Activated CD4-positive, alpha-beta T cell treated with anti-CD3 and anti-CD28 coated beads, Interleukin-2, amount 10 ng/mL, durations not matched to agents 7 days and 5 days (primary cell): ENCODE data around the gene HAND2. TPM values are rescaled to one million over a fixed set of nuclear protein-coding genes. Genes with fewer than 3 reads are reported as not detected.
A peak's percentile ranks its signal among the peaks of the same experiment; 100 is the strongest.

Experiments used
- CTCF ChIA-PET: fragments of 350-600 bp; sonication (Branson Sonifier 250); formaldehyde crosslinking; loops from one replicate; lab custom pipeline; 2021; ENCODE audit warnings: antibody characterized with exemption; lab: Charles Lee
- POLR2A ChIA-PET: fragments of 350-600 bp; sonication (Branson Sonifier 250); formaldehyde crosslinking; loops from one replicate; lab custom pipeline; 2021; ENCODE audit warnings: antibody characterized with exemption; lab: Charles Lee
- DNase-seq: peaks from one replicate; pipeline ENCODE4 v3.0.0-alpha.2; 2020
- H3K27ac Mint-ChIP-seq: one replicate; pipeline ENCODE4 v1.8.0; 2021; ENCODE audit warnings: mild to moderate bottlenecking, moderate library complexity, mixed read lengths
- H3K27me3 Mint-ChIP-seq: one replicate; pipeline ENCODE4 v1.8.0; 2021; ENCODE audit warnings: mixed read lengths
- H3K36me3 Mint-ChIP-seq: one replicate; pipeline ENCODE4 v1.8.0; 2021; ENCODE audit warnings: low read depth, mixed read lengths
- H3K4me1 Mint-ChIP-seq: one replicate; pipeline ENCODE4 v1.8.0; 2021; ENCODE audit warnings: mixed read lengths
- H3K4me3 Mint-ChIP-seq: one replicate; pipeline ENCODE4 v1.8.0; 2021; ENCODE audit warnings: mild to moderate bottlenecking, moderate library complexity, mixed read lengths
- H3K9me3 Mint-ChIP-seq: one replicate; pipeline ENCODE4 v1.8.0; 2021; ENCODE audit warnings: mixed read lengths
- total RNA-seq, 2 experiments: library from RNA; stranded (reverse); gene quantifications; one replicate each; pipeline ENCODE4 v1.2.3, GENCODE V29; 2021

Gene HAND2
- total RNA-seq, 2 experiments from 2014 or later: not detected

DNA sequence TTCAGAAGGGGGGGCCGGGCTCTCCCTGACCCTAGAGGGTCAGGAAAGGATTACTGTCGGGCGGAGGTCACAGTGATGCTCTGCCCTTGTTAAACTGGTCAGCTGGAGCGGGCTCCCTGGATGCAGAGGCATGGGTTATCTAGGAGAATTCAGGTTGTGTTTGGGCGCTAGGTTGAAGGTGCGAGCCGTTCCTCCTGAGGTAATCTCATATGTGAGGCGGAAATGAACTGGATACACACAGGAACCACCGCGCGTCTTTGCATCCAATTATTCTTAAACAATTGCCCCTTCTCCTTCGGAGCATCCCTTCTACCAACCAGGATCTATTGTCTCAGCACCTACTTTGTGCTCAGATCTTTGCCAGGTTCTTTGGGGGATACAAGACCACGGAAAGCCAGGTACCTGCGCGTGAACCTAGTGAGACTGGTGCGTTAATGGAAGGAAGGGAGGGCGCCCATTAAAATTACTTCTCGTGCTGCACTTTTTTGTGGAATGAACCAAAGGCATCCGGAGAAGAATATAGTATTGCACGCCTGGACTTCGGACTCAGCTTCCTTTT is 28.4 kb downstream of the HAND2 start:
- Mint-ChIP-seq H3K4me1 (peaks cover 18% of the 10 kb centered on the region), H3K27ac (no peak overlapping the region), H3K27me3 (peaks cover 83% of the 10 kb centered on the region), H3K4me3 (no peak overlapping the region), H3K9me3 (peaks cover 5% of the 10 kb centered on the region), H3K36me3 (peaks cover 12% of the 10 kb centered on the region)
- DNase-seq: no peak
- CTCF ChIA-PET: interaction anchor here (1.1 kb wide), 1 partner anchor 38 kb away, joined by 3 read pairs; no protein-coding TSS in a partner anchor
- POLR2A ChIA-PET: no interaction called here

DNA sequence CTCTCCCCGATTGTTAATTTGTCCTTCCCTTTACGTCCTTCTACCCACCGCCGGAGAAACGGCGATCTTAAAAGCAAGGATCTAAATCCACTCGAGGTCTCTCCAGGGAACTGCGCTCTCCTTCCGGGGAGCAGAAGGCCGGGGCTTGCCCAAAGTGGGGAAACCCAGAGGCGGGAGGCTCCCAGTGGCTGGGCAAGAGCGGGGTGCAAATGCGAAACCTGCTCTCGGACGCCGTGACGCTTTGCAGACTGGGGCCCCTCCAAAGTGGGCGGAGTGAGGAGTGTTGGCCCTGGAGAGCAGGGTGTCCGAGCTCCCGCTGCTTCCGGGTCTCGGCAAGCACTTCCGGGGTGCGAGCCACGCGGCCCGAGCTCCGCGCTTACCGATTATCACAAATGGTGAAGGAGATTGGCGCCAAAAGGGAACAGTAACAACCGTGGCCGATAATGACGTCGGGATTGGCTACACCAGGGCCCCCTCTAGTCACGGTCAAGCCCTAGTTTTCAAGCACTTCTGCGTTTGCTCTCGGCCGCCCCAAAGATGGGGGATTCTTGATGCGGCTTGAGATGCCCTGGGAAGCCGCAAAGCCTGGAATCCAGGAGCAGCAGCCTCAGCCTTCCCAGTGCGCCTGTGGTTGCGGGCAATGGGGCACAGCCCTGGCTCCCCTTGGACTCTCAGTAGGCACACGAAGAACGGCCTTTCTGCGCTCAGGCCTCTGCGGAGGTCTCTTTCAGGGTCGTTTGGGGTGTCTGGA is 29.0 kb downstream of the HAND2 start:
- peaks cover 12% of the 10 kb centered on the region for H3K36me3 Mint-ChIP-seq
- DNase-seq: no peak
- H3K4me1 Mint-ChIP-seq: peaks cover 13% of the 10 kb centered on the region
- peaks cover 5% of the 10 kb centered on the region for H3K9me3 Mint-ChIP-seq
- peak overlapping the region; percentile 13 for H3K27ac Mint-ChIP-seq
- ChIA-PET POLR2A (no interaction called here), CTCF (interaction anchor here (1.1 kb wide), 1 partner anchor 39 kb away, joined by 3 read pairs; no protein-coding TSS in a partner anchor)
- peaks cover 81% of the 10 kb centered on the region for H3K27me3 Mint-ChIP-seq
- peak overlapping the region; percentile 28 for H3K4me3 Mint-ChIP-seq

DNA sequence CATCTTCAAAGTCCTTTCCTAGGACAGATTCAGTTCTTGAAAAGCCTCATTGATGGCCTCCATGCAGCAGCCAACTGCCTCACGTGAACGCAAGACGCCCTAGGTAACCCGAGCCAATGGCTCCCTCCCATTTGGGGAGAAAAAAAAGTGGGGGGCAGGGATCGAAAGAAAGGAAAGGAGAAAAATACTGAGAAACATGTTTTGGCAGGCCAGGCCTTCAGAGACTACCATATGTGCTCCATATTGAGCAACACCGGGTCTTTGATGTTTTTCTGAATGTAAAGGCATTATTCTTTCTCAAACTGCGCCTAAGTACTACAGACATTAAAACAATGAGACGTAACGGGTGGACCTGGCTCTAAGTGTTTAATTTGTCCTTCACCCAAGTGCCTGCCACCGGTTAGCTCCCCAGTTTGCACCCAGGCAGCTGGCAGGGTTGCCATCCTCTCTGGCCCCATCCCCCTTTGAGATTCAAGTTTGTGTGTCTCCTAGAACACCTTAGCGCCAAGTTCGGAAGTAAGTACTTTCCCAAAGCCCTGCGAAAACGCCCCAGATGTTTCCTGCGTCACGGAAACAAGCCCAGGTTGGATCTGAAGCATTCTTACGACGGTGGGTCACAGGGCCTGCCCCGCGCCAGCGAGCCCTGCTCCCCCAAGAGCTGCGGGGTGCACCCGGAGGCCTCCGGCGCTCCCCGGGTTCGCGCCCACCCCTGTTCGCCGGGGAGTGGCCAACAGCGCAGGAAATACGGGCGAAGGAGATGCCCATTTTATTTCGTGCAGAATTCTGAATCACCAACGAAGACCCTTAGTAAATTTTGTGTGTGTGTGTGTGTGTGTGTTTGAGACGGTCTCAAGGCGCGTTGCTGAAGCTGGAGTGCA is 30.1 kb downstream of the HAND2 start:
- H3K4me1 Mint-ChIP-seq: peaks cover 11% of the 10 kb centered on the region
- POLR2A ChIA-PET: no interaction called here
- CTCF ChIA-PET: no interaction called here
- DNase-seq: no peak
- H3K9me3 Mint-ChIP-seq: peaks cover 5% of the 10 kb centered on the region
- H3K27ac Mint-ChIP-seq: peak overlapping the region; percentile 42
- H3K27me3 Mint-ChIP-seq: peaks cover 77% of the 10 kb centered on the region
- peaks cover 12% of the 10 kb centered on the region for H3K36me3 Mint-ChIP-seq
- peak overlapping the region; percentile 40 for H3K4me3 Mint-ChIP-seq

DNA sequence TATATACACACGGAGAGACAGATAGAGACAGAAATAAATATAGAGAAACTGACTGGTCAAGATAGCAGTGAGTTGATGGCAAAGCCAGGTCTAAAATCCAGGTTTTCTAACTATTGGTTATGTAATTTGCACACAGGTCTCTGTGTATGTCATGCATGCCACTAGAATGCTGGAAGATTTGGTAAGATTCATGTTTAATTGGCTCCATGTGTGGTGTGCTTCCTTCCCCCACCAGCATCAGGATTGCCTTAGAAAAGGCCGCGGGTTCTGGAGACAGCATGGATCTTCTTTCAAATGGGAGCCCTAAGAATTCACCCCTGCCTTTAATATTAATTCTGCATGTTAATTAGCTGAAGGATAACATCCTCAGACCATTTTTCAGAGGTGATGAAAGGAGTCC is 31.3 kb downstream of the HAND2 start:
- peaks cover 20% of the 10 kb centered on the region for H3K4me1 Mint-ChIP-seq
- no peak overlapping the region for H3K4me3 Mint-ChIP-seq
- peaks cover 5% of the 10 kb centered on the region for H3K9me3 Mint-ChIP-seq
- POLR2A ChIA-PET: no interaction called here
- H3K36me3 Mint-ChIP-seq: peaks cover 12% of the 10 kb centered on the region
- H3K27me3 Mint-ChIP-seq: peaks cover 76% of the 10 kb centered on the region
- no peak overlapping the region for H3K27ac Mint-ChIP-seq
- DNase-seq: no peak
- CTCF ChIA-PET: no interaction called here

DNA sequence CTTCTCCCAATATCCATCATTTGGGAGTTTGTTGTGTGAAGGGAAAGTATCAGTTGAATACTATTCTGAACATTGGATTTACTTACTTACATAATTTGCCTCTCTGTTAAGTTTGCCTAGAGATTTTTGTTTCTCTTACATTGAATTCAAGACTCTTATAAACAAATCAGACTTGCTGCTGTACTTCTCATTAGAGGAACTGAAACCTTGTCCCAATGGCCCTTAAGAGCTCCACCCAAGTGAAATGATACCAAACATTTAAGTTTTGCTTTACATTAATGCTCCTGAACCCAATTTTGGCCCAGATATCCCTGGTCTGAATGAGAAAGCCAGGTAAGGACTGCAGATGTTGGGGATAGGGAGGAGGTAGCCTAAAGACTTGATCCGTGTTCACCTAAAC is 32.0 kb downstream of the HAND2 start:
- Mint-ChIP-seq H3K36me3 (peaks cover 12% of the 10 kb centered on the region), H3K4me1 (peaks cover 22% of the 10 kb centered on the region), H3K27me3 (peaks cover 68% of the 10 kb centered on the region), H3K27ac (no peak overlapping the region), H3K4me3 (no peak overlapping the region), H3K9me3 (peaks cover 5% of the 10 kb centered on the region)
- ChIA-PET POLR2A (no interaction called here), CTCF (interaction anchor here (0.6 to 1.8 kb wide), 2 partner anchors 78 to 583 kb away, joined by 3 to 7 read pairs; no protein-coding TSS in a partner anchor)
- DNase-seq: no peak

DNA sequence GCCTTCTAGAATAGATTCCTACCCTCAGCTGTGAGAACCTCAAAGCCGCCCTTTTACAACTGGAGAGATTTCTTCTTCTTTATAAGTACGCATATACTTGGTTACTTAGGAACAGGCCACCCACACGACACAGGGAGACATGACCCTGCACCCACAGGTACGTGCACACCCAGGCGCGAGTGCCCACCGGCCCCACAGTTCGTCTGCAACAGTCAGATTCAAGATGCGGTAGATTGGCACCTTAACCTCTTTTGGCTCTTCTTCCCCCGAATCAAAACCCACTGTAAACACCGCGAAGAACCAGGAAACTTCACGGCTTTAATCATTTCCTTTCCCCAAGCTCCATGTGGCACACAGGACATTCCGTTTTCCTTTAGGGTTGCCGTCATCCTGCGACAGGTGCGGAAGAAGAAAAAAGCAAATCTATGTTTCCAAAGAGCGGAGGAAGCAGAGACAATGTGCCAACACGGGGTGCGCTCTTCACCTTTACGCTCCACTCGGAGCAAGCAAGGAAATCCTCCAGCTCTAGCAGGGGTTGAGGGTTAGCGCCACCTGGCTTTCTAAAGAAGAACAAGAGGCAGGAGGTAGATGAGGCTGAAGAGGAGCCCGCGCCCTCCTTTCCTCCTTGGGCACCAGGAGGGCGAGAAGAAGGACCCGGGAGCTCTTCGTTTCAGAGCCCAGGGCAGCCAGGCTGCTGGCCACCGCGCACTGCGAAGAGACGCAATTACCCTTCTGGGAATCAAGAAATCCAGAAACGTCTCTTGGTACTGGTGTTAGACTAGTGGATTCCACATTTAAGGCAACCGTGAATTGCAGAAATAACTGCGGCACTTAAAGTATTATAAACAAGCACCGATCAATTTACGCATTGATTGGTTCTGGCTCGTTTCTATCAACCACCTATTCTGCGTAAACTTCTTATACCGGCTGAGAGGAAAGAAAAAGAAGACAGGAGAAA is 35.7 kb downstream of the HAND2 start:
- peaks cover 40% of the 10 kb centered on the region for H3K27me3 Mint-ChIP-seq
- POLR2A ChIA-PET: no interaction called here

DNA sequence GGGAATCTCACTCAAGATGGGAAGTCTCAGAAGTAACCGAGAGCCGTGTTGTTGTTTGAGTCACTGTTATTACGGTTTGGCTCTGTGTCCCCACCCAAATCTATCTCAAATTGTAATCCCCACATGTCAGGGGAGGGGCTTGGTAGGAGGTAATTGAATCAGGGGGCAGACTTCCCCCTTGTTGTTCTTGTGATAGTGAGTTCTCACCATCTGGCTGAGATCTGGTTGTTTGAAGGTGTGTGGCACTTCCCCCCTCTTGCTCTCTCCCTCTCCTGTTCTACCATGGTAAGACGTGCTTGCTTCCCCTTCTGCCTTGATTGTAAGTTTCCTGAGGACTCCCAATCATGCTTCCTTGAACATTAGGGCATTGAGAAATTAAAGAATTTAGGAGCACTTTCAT is 37.0 kb downstream of the HAND2 start:
- H3K4me1 Mint-ChIP-seq: peaks cover 30% of the 10 kb centered on the region
- no peak overlapping the region for H3K4me3 Mint-ChIP-seq
- DNase-seq: no peak
- H3K27me3 Mint-ChIP-seq: peaks cover 30% of the 10 kb centered on the region
- no peaks in the 10 kb centered on the region for H3K36me3 Mint-ChIP-seq
- no peaks in the 10 kb centered on the region for H3K9me3 Mint-ChIP-seq
- POLR2A ChIA-PET: no interaction called here
- H3K27ac Mint-ChIP-seq: no peak overlapping the region
- CTCF ChIA-PET: interaction anchor here (1.3 to 1.5 kb wide), 2 partner anchors 10 to 80 kb away, joined by 3 to 5 read pairs; no protein-coding TSS in a partner anchor

More for the DNA sequence above, 35.7 kb downstream of the HAND2 start:
- Mint-ChIP-seq H3K4me1 (peaks cover 30% of the 10 kb centered on the region), H3K4me3 (peak overlapping the region; percentile 74), H3K9me3 (no peaks in the 10 kb centered on the region), H3K27ac (peak overlapping the region; percentile 79), H3K36me3 (no peaks in the 10 kb centered on the region)
- CTCF ChIA-PET: interaction anchor here (0.6 to 1.5 kb wide), 15 partner anchors 9 to 181 kb away, joined by 3 to 8 read pairs (median 3); no protein-coding TSS in a partner anchor
- DNase-seq: peak; percentile 76

DNA sequence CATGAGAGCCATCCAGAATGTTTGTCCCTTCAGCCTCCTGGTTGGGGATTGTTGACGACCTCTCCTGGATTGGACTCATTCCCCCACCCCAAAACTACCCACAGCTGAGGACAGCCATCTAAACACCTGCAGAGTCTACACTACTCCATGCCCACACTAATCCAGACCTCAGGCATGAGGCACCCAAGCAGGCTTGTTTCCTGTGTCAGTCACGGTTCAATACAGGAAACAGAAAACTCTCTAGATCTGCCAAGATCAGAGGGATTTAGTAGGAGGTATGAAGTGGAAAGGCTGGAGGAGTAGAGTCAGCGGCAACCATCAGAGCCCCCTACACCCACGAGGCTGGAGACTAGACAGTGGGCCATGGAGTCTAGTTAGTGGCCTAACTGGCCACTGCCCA is 37.7 kb downstream of the HAND2 start:
- POLR2A ChIA-PET: no interaction called here
- no peak overlapping the region for H3K27ac Mint-ChIP-seq
- H3K36me3 Mint-ChIP-seq: no peaks in the 10 kb centered on the region
- H3K4me3 Mint-ChIP-seq: no peak overlapping the region
- H3K4me1 Mint-ChIP-seq: peaks cover 30% of the 10 kb centered on the region
- no peaks in the 10 kb centered on the region for H3K9me3 Mint-ChIP-seq
- no peak for DNase-seq
- H3K27me3 Mint-ChIP-seq: peaks cover 27% of the 10 kb centered on the region
- CTCF ChIA-PET: interaction anchor here (1.1 to 1.8 kb wide), 2 partner anchors 15 to 71 kb away, joined by 3 to 7 read pairs; no protein-coding TSS in a partner anchor

DNA sequence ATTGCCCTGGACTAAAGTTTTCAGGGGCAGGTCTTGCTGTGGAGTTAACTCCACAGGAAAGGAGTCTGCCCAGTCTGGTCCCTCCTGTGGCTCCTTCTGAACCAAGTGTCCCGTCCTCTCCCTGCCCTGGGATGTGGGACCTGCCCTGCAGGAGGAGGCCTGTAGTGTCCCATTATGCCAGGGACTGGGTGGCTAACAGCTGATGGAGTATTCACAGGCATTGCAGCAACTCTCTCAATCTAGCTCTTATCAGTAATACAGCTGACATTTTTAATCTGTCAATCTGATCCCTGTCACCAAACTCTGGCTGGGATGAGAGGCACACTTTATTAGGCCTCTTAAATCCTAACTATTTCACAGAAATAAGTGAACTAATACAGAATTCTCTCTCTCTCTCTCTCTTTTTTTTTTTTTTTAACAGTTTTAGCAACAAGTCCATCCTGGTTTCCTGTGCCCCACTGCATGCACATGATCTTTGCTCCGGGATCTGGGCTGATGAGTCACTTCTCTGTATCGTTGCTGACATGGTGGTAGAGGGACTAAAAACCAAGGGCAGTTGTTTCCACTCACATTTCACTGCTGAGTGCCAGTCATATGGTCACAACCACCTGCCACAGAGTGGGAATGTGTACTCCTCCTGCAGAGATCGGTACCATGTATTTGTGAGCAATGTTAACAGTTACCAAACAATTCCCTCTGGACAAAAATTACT is 39.1 kb downstream of the HAND2 start:
- Mint-ChIP-seq H3K4me3 (no peak overlapping the region), H3K9me3 (no peaks in the 10 kb centered on the region), H3K36me3 (no peaks in the 10 kb centered on the region), H3K27ac (peak overlapping the region; percentile 6), H3K27me3 (peaks cover 17% of the 10 kb centered on the region), H3K4me1 (peaks cover 30% of the 10 kb centered on the region)
- ChIA-PET POLR2A (no interaction called here), CTCF (interaction anchor here (0.8 to 1.8 kb wide), 3 partner anchors 14 to 70 kb away, joined by 3 to 7 read pairs (median 3); no protein-coding TSS in a partner anchor)
- no peak for DNase-seq

DNA sequence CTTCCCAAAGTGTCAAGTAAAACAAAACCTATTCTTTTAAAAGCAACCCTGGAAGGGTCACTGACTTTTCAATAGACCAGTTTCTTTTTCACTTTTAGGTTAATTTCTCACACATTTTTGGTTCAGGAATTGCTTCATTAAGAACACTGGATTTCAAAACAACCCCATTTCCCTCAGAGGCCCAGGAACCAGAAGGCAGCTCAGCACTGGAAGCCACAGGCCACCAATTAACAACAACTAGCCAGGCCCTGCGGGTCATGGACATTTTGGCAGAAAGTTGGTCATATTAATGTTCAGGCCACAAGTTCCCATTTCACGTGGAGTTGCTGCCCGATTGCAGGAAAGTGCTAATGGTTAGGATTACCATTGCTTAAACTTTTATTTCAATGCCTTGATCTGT is 39.8 kb downstream of the HAND2 start:
- peaks cover 30% of the 10 kb centered on the region for H3K4me1 Mint-ChIP-seq
- no peak for DNase-seq
- peaks cover 11% of the 10 kb centered on the region for H3K27me3 Mint-ChIP-seq
- no peak overlapping the region for H3K27ac Mint-ChIP-seq
- no peak overlapping the region for H3K4me3 Mint-ChIP-seq
- POLR2A ChIA-PET: no interaction called here
- CTCF ChIA-PET: no interaction called here
- H3K9me3 Mint-ChIP-seq: no peaks in the 10 kb centered on the region
- no peaks in the 10 kb centered on the region for H3K36me3 Mint-ChIP-seq

DNA sequence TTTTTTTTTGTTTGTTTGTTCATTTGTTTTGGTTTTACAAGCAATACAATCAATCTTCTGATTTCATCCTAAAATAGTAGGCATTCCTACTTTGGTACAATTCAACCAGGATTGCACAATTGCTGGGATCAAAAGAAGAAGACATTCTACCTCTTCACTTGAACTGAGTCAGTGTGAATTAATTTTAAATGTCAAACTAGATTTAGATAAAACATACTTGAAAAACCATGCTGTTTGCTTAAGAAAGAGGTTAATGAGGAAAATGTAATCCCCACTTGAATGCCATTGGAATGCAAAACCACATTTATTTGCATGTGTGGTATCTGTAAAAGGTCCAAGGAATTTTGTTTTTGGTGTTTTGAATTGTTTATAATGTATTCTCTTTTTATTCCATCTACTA is 40.5 kb downstream of the HAND2 start:
- ChIA-PET CTCF (no interaction called here), POLR2A (no interaction called here)
- no peak overlapping the region for H3K4me3 Mint-ChIP-seq
- H3K27me3 Mint-ChIP-seq: peaks cover 7% of the 10 kb centered on the region
- no peak for DNase-seq
- H3K9me3 Mint-ChIP-seq: no peaks in the 10 kb centered on the region
- peaks cover 28% of the 10 kb centered on the region for H3K4me1 Mint-ChIP-seq
- H3K36me3 Mint-ChIP-seq: no peaks in the 10 kb centered on the region
- no peak overlapping the region for H3K27ac Mint-ChIP-seq
